Naive thymus-derived CD8-positive, alpha-beta T cell (primary cell): Measurements from ENCODE around the gene ECHDC3. TPM values are rescaled to one million over a fixed set of nuclear protein-coding genes. Genes with fewer than 3 reads are reported as not detected.

Source experiments
- ATAC-seq, 2 donors: fragments of 150-1000 bp; cut with Tn5 transposase in 1 of 2; sonication (Bioruptor Pico), chemical (Tn5 transposase) in 1 of 2; 1 replicate in 1 of 2; 2 replicates in 1 of 2; pipeline ENCODE4 v1.10.0; 2021; ENCODE audit warnings: mild to moderate bottlenecking in 2 of 2, moderate library complexity in 2 of 2
- POLR2A ChIA-PET: fragments of 350-600 bp; sonication (Branson Sonifier 250); formaldehyde crosslinking; loops from one replicate; lab custom pipeline; 2021; ENCODE audit warnings: antibody characterized with exemption; lab: Charles Lee
- DNase-seq, 10 donors: peaks; one replicate each; pipeline versions ENCODE4 v3.0.0 to v3.0.0-alpha.2; 2020 to 2022
- H3K27ac Mint-ChIP-seq, 10 donors: one replicate each; pipeline ENCODE4 v1.8.0; 2020 to 2022; ENCODE audit warnings: mild to moderate bottlenecking in 10 of 10, mixed read lengths in 10 of 10, moderate library complexity in 4 of 10, inconsistent platforms in 1 of 10
- H3K27me3 Mint-ChIP-seq, 5 donors: one replicate each; pipeline ENCODE4 v1.8.0; 2021 to 2022; ENCODE audit warnings: mixed read lengths in 5 of 5
- H3K36me3 Mint-ChIP-seq, 3 donors: one replicate each; pipeline ENCODE4 v1.8.0; 2020 to 2022; ENCODE audit warnings: mixed read lengths in 3 of 3, mild to moderate bottlenecking in 2 of 3, inconsistent platforms in 1 of 3
- H3K4me1 Mint-ChIP-seq, 4 donors: one replicate each; pipeline ENCODE4 v1.8.0; 2021 to 2022; ENCODE audit warnings: mixed read lengths in 4 of 4
- H3K4me3 Mint-ChIP-seq, 10 donors: one replicate each; pipeline ENCODE4 v1.8.0; 2020 to 2022; ENCODE audit warnings: mild to moderate bottlenecking in 10 of 10, mixed read lengths in 10 of 10, moderate library complexity in 6 of 10, inconsistent platforms in 1 of 10
- H3K9me3 Mint-ChIP-seq, 9 donors: one replicate each; pipeline ENCODE4 v1.8.0; 2020 to 2022; ENCODE audit warnings: mixed read lengths in 9 of 9, mild to moderate bottlenecking in 3 of 9, inconsistent platforms in 1 of 9, moderate library complexity in 1 of 9
- polyA plus RNA-seq, 3 donors: library from polyadenylated mRNA; unstranded; fragments of 300-500 nt; fragmentation: Illumina TruSeq; gene quantifications; one replicate each; pipeline ENCODE4 v1.2.3, GENCODE V29; 2021
- total RNA-seq, 8 experiments: library from RNA in 2 of 8; stranded (reverse) in 2 of 8; gene quantifications; one replicate each; pipeline ENCODE4 v1.2.3 and lab custom pipeline; 2021 to 2026

The ECHDC3 gene
- total and polyA plus RNA-seq, 5 experiments from 2014 or later = 0.14 to 1.7 (median 0.65) TPM

DNA sequence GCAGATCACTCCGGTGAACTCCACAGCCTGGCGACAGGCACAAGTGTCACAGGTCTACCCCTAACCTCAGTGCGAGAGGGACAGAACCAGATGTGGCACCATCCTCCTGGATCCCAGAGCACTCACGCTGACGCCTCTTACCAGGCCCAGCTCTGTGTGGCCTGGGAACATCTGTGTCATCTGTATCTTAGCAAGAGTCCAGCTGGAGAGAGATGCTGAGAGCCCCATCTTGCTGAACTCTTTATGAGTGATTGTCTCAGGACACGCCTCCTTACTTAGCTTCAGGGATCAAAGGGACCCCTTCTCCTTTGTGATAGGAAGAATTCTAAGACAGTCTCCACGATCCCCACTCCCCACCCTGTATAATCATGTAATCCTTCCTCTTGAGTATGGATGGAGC is 71.0 kb downstream of the ECHDC3 start:
- H3K27me3 Mint-ChIP-seq = peaks cover 0 to 5% (median 0%) of the 10 kb centered on the region in 5 donors
- no peaks in the 10 kb centered on the region for H3K36me3 Mint-ChIP-seq
- ATAC-seq (no peak), DNase-seq (no peak)
- POLR2A ChIA-PET = no interaction called here
- H3K4me1 Mint-ChIP-seq = no peaks in the 10 kb centered on the region
- no peak overlapping the region for H3K4me3 Mint-ChIP-seq
- no peaks in the 10 kb centered on the region for H3K9me3 Mint-ChIP-seq
- H3K27ac Mint-ChIP-seq = peak overlapping the region in 1 of 10 donors; percentile 8

Other genes starting within 250 kb of the ECHDC3 start
- 1 to 10 TPM; 6.9 to 7.9 TPM for gene USP6NL, start 130.7 kb upstream of the ECHDC3 start, total RNA-seq
- 1 to 10 TPM; 2.3 to 5.4 (median 4.2) TPM for gene USP6NL, start 130.7 kb upstream of the ECHDC3 start, polyA plus RNA-seq
- gene PROSER2, start 81.0 kb downstream of the ECHDC3 start, total RNA-seq = under 1 TPM; 0.83 to 0.93 TPM
- under 1 TPM in 2 of 3 donors, not detected in 1; 0.31 to 0.39 TPM for gene PROSER2, start 81.0 kb downstream of the ECHDC3 start, polyA plus RNA-seq